Large intestine (tissue), 3 donors: Measurements from ENCODE around the gene LIPE. TPM values are rescaled to one million over a fixed set of nuclear protein-coding genes. Genes with fewer than 3 reads are reported as not detected.

ENCODE experiments used
- DNase-seq, 2 donors: peaks; one replicate each; pipeline versions ENCODE4 v3.0.0 to v3.0.0-alpha.2; 2013
- H3K27ac ChIP-seq: one replicate; pipeline ENCODE4 v1.5.1; 2013; ENCODE audit warnings: low read length
- H3K27me3 ChIP-seq: 2 replicates; pipeline ENCODE4 v1.6.1; 2013; ENCODE audit warnings: low read length; ENCODE audit not compliant: control insufficient read depth, insufficient read depth
- H3K36me3 ChIP-seq: 2 replicates; pipeline ENCODE4 v1.6.1; 2013; ENCODE audit warnings: low read length; ENCODE audit not compliant: control insufficient read depth, insufficient read depth
- H3K4me1 ChIP-seq: one replicate; pipeline ENCODE4 v1.6.1; 2013; ENCODE audit warnings: low read length; ENCODE audit not compliant: control insufficient read depth, insufficient read depth
- H3K4me3 ChIP-seq: one replicate; pipeline ENCODE4 v1.5.1; 2013; ENCODE audit warnings: low read length
- H3K9me3 ChIP-seq: one replicate; pipeline ENCODE4 v1.6.1; 2013; ENCODE audit warnings: mild to moderate bottlenecking, low read depth, low read length, moderate library complexity; ENCODE audit not compliant: control insufficient read depth
- WGBS: methylation state at CpG from one replicate; pipeline ENCODE4 v1.1.5; 2013; ENCODE audit warnings: low lambda C conversion rate; ENCODE audit not compliant: insufficient coverage; 5-methylcytosine and 5-hydroxymethylcytosine counted together
- polyA plus RNA-seq: library from polyadenylated mRNA; unstranded; fragments of 120-200 nt; gene quantifications from one replicate; pipeline ENCODE4 v1.2.1, GENCODE V29; 2013

LIPE gene
- polyA plus RNA-seq, 1 donor, result 13.9 TPM

DNA sequence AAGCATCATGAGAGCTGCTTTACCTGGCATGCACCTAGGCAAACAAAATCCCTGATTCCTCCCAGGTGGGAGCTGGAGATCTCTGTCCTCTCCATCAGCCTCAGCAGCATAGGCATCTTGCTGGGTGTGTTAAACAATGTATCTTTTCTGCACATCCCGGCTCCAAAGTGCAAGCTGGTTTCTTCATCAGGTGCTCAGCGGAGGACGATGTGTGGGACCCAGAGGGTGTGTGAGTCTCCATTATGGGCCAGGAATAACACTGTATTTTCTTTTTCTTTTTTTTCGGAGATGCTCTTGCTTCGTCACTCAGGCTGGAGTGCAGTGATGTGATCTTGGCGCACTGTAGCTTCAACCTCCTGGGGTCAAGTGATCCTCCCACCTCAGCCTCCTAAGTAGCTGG is 47.0 kb downstream of the LIPE start:
- no peaks in the 10 kb centered on the region for H3K27me3 ChIP-seq

DNA sequence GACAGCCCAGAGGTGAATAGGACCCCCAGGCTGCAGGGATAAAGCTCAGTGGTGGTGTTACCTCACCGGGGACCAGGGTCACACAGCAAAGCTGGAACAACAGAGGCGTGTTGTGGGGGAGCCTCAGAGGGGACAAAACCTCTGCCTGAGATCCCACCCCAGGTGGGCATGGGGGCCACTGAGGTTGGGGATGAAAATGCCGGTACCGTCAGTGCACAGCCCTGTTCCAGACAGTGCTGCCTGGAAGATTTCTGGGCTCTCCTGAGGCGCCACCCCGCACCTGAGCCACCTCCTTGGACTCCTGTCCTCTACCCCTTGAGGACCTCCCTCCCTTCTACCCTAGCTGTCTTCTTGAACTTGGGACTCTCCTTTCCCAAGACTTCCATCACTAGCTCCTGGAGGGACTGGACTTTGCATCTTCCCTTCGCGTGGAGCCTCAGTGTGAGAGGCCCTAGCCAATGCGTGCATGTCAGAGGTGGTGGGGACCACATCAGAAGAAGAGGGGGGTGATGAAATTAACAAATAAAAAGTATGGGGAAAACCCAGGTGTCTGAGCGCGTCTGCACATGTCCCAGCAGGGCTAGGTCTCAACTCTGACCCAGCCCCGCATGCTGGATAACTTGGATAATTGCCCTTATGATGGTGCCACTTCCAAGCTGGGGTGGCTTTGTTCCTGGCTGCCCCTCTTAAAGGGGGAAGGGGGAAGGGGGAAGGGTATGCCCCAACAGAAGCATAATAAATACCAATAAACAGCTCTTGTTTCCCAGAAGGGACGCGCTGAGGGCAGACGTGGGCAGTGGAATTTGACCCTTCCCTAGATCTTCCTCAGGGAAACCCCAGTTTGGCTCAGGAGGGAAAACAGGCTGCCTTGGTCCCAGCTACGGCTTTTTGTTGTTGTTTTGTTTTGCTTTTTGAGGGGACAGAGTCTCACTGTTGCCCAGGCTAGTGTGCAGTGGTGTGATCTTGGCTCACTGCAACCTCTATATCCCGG is 48.7 kb downstream of the LIPE start:
- DNase-seq, result peak; percentile 90 to 93
- Histone ChIP-seq H3K27me3 (no peaks in the 10 kb centered on the region), H3K4me3 (no peak overlapping the region), H3K4me1 (peaks cover 24% of the 10 kb centered on the region), H3K9me3 (no peaks in the 10 kb centered on the region), H3K36me3 (peaks cover 23% of the 10 kb centered on the region), H3K27ac (peak overlapping the region; percentile 92)
- 73% methylated on average over 5 of the region's 17 CpGs for WGBS

More for the DNA sequence above, 47.0 kb downstream of the LIPE start:
- no CpG with 5 or more reads among the region's 6 CpGs for WGBS
- peak in 1 of 2 donors; percentile 36 for DNase-seq
- Histone ChIP-seq H3K36me3 (peaks cover 14% of the 10 kb centered on the region), H3K4me3 (no peak overlapping the region), H3K27ac (peak overlapping the region; percentile 32), H3K9me3 (no peaks in the 10 kb centered on the region), H3K4me1 (peaks cover 24% of the 10 kb centered on the region)

DNA sequence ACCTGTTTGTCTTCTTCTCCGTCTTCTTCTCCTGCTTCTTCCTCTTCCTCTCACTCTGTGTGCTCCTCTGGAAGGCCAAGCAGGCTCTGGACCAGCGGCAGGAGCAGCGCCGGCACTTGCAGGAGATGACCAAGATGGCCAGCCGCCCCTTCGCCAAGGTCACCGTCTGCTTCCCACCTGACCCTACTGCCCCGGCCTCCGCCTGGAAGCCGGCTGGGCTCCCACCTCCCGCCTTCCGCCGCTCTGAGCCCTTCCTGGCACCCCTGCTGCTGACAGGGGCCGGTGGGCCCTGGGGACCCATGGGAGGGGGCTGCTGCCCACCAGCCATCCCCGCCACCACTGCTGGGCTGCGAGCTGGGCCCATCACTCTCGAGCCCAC is 51.0 kb downstream of the LIPE start:
- no CpG with 5 or more reads among the region's 17 CpGs for WGBS
- H3K4me1 ChIP-seq, result peaks cover 17% of the 10 kb centered on the region

GRCh38 chr19:42375415-42376176 is 51.6 kb downstream of the LIPE start:
- Histone ChIP-seq H3K27ac (no peak overlapping the region), H3K4me1 (peaks cover 20% of the 10 kb centered on the region), H3K27me3 (no peaks in the 10 kb centered on the region), H3K4me3 (no peak overlapping the region), H3K36me3 (peaks cover 33% of the 10 kb centered on the region), H3K9me3 (no peaks in the 10 kb centered on the region)
- DNase-seq, result no peak
- WGBS, result no CpG with 5 or more reads among the region's 54 CpGs

More for the DNA sequence above, 51.0 kb downstream of the LIPE start:
- Histone ChIP-seq H3K9me3 (no peaks in the 10 kb centered on the region), H3K4me3 (no peak overlapping the region), H3K36me3 (peaks cover 29% of the 10 kb centered on the region), H3K27ac (no peak overlapping the region), H3K27me3 (no peaks in the 10 kb centered on the region)
- DNase-seq, result no peak

- WGBS, result no CpG with 5 or more reads among the region's 11 CpGs
- Histone ChIP-seq H3K36me3 (peaks cover 36% of the 10 kb centered on the region), H3K4me3 (no peak overlapping the region), H3K9me3 (no peaks in the 10 kb centered on the region), H3K27me3 (no peaks in the 10 kb centered on the region), H3K4me1 (peaks cover 20% of the 10 kb centered on the region), H3K27ac (no peak overlapping the region)
- DNase-seq, result no peak
Measured at GRCh38 chr19:42374826-42375376, 52.3 kb downstream of the LIPE start.

GRCh38 chr19:42370626-42371175 is 56.5 kb downstream of the LIPE start:
- no CpG with 5 or more reads among the region's 12 CpGs for WGBS
- Histone ChIP-seq H3K9me3 (no peaks in the 10 kb centered on the region), H3K27me3 (no peaks in the 10 kb centered on the region), H3K4me1 (peaks cover 4% of the 10 kb centered on the region), H3K27ac (peak overlapping the region; percentile 38), H3K4me3 (no peak overlapping the region), H3K36me3 (peaks cover 34% of the 10 kb centered on the region)
- DNase-seq, result peak; percentile 52 to 60

DNA sequence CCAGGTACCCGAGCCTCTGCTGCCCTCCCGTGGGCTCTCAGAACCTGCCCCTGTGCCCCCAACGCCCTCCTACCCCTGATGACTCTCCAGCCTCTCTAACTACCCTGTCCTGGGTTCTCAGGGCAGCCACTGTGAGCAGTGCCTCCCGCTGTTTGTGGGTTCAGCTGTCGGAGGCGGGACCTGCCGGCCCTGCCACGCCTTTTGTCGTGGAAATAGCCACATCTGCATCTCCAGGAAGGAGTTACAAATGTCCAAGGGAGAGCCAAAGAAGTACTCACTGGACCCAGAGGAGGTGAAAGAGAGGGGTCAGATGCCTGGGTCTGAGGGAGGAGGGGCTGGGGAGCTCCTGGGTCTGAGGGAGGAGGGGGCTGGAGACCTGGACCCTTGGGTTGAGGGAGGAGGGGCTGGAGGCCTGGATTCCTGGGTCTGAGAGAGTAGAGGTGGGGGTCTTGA is 57.1 kb downstream of the LIPE start:
- no peak for DNase-seq
- Histone ChIP-seq H3K4me1 (peaks cover 4% of the 10 kb centered on the region), H3K4me3 (no peak overlapping the region), H3K9me3 (no peaks in the 10 kb centered on the region), H3K27me3 (no peaks in the 10 kb centered on the region), H3K36me3 (peaks cover 31% of the 10 kb centered on the region), H3K27ac (peak overlapping the region; percentile 38)
- no CpG with 5 or more reads among the region's 9 CpGs for WGBS

DNA sequence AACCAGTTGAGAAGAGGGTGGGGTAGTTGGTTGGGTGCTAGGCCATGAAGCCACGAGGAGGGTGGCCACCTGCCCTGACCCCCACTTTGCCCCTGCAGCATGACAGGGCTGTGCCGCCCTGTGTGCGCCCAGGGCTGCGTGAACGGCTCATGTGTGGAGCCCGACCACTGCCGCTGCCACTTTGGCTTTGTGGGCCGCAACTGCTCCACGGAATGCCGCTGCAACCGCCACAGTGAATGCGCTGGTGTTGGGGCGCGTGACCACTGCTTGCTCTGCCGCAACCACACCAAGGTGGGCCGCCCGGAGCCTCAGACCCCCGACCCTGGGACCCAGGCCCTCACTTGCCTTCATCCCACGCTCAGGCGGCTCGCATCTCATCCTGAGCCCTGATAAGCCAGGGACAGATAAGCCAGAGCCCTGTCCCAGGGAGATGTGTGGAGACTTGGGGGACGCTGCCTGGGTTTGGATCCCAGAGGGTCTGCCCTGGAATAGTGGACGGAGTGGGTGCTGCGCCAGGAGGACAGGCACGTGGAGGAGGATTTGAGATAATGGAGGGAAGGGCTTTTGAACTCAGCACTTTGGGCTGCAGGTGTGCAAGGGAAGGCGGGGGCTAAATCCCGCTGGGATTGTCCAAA is 57.6 kb downstream of the LIPE start:
- WGBS, result no CpG with 5 or more reads among the region's 27 CpGs
- peaks cover 26% of the 10 kb centered on the region for H3K36me3 ChIP-seq
- H3K27ac ChIP-seq, result no peak overlapping the region
- no peak for DNase-seq
- no peaks in the 10 kb centered on the region for H3K9me3 ChIP-seq
- H3K4me3 ChIP-seq, result no peak overlapping the region
- no peaks in the 10 kb centered on the region for H3K27me3 ChIP-seq
- H3K4me1 ChIP-seq, result peaks cover 4% of the 10 kb centered on the region

GRCh38 chr19:42368765-42369164 is 58.4 kb downstream of the LIPE start:
- no peak overlapping the region for H3K4me3 ChIP-seq

More at GRCh38 chr19:42368765-42369164, 58.4 kb downstream of the LIPE start:
- Histone ChIP-seq H3K36me3 (peaks cover 31% of the 10 kb centered on the region), H3K27me3 (no peaks in the 10 kb centered on the region), H3K4me1 (peaks cover 4% of the 10 kb centered on the region), H3K27ac (no peak overlapping the region), H3K9me3 (no peaks in the 10 kb centered on the region)
- no peak for DNase-seq
- WGBS, result 80% methylated on average over 1 of the region's 15 CpGs
